ENCODE data around the gene AGTRAP.

AGTRAP gene

DNA sequence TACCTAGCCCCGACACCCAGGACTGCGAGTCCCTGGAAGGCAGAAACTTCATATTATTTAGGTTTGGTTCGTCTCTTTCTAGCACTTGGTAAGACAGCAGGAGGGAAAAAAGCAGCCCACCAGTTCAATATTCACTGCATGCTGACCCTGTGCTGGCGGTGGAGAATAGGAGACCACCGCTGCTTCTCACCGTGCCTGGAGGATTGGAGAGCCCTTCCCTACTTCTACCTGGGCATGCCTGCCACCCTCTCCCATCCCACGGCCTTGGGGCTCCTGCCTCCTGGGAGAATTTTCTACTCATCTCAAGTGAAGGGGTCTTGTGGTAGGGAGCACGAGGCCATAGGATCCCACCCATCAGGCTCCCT, 64.4 kb downstream of the AGTRAP start:
- DNase-seq (ENCODE audit: low read depth in 2 of 2): no peak

Data from stimulated activated CD8-positive, alpha-beta memory T cell treated with anti-CD3 and anti-CD28 coated beads, Interleukin-2, amount 100 ng/mL, for 48 hours (primary cell).